K562 (cell line): Measurements from ENCODE around the gene ZNF574.

ENCODE experiments used
- CHD2 ChIP-seq: IDR thresholded peaks from 2 replicates; pipeline ENCODE4 v1.6.1; 2011; ENCODE audit warnings: low read depth, low read length
- CTCF ChIP-seq, 3 experiments: IDR thresholded peaks in 2 of 3; conservative IDR thresholded peaks in 1 of 3; 2 replicates each; pipeline ENCODE4 v1.5.1; 2011 to 2012; ENCODE audit warnings: low read length in 3 of 3, mild to moderate bottlenecking in 3 of 3, control low read depth in 2 of 3, improper control_type of control experiment in 1 of 3, inconsistent platforms in 1 of 3, low read depth in 1 of 3, mixed read lengths in 1 of 3, moderate library complexity in 1 of 3; ENCODE audit not compliant: insufficient read depth in 2 of 3
- ETS2 ChIP-seq: IDR thresholded peaks from 2 replicates; pipeline ENCODE4 v1.6.1; 2016; ENCODE audit warnings: borderline replicate concordance, missing genetic modification characterization, mild to moderate bottlenecking, moderate library complexity, missing compliant biosample characterization; ENCODE audit not compliant: poor library complexity, severe bottlenecking
- FIP1L1 ChIP-seq: fragments of 200-400 bp; formaldehyde crosslinking; IDR thresholded peaks from 2 replicates; pipeline ENCODE4 v1.6.1; 2018; ENCODE audit warnings: mild to moderate bottlenecking, low read depth, low read length; ENCODE audit not compliant: poor library complexity, severe bottlenecking
- MXI1 ChIP-seq: IDR thresholded peaks from 2 replicates; pipeline ENCODE4 v1.6.1; 2011; ENCODE audit warnings: low read depth, mild to moderate bottlenecking, improper control_type of control experiment, low read length
- NFE2L1 ChIP-seq: fragments of 450-650 bp; IDR thresholded peaks from 2 replicates; pipeline ENCODE4 v1.6.1; 2016; ENCODE audit warnings: missing genetic modification characterization, low read depth, mild to moderate bottlenecking, missing compliant biosample characterization, moderate library complexity, borderline replicate concordance
- SIX5 ChIP-seq, 2 experiments: IDR thresholded peaks; 2 replicates each; pipeline ENCODE4 v1.6.1; 2011; ENCODE audit warnings: low read length in 2 of 2, borderline replicate concordance in 1 of 2, low read depth in 1 of 2, mild to moderate bottlenecking in 1 of 2, moderate library complexity in 1 of 2; ENCODE audit not compliant: insufficient read depth in 1 of 2
- TFAM ChIP-seq: fragments of 250-450 bp; sonication (Bioruptor Pico); conservative IDR thresholded peaks from 2 replicates; pipeline ENCODE4 v1.5.0; 2021; ENCODE audit warnings: mild to moderate bottlenecking, moderate library complexity
- ZNF217 ChIP-seq: sonication (generic); formaldehyde crosslinking; IDR thresholded peaks from 2 replicates; pipeline ENCODE4 v1.8.0; 2022; ENCODE audit warnings: mild to moderate bottlenecking, missing genetic modification reagents
- ZNF23 ChIP-seq: fragments of 250-450 bp; sonication (Bioruptor Pico); IDR thresholded peaks from 2 replicates; pipeline ENCODE4 v1.4.0; 2020; ENCODE audit warnings: mild to moderate bottlenecking
- ZNF318 ChIP-seq, 2 experiments: fragments of 450-650 bp; IDR thresholded peaks; 2 replicates each; pipeline ENCODE4 v1.6.1; 2016; ENCODE audit warnings: mild to moderate bottlenecking in 2 of 2, borderline replicate concordance in 1 of 2, low read depth in 1 of 2, moderate library complexity in 1 of 2
- ZNF445 ChIP-seq: fragments of 250-450 bp; sonication (Bioruptor Pico); IDR thresholded peaks from 2 replicates; pipeline ENCODE4 v1.4.0; 2020; ENCODE audit warnings: low read depth, mild to moderate bottlenecking, moderate library complexity

GRCh38 chr19:42051166-42052115 is 24.5 kb upstream of the ZNF574 start:
- TF ChIP-seq CTCF (IDR thresholded peaks at IDR 0.05 in 2 of 3, conservative IDR thresholded peaks at IDR 0.05 in 1 of 3; ENCODE audit: insufficient read depth in 2 of 3, low read depth in 1 of 3, low read length in 3 of 3) (no peak), FIP1L1 (no peak), ZNF217 (CRISPR knock-in tag) (no peak), MXI1 (no peak), ZNF318 (IDR thresholded peaks at IDR 0.05; ENCODE audit: borderline replicate concordance in 1 of 2, low read depth in 1 of 2) (no peak), ZNF23 (CRISPR knock-in tag) (no peak), SIX5 (IDR thresholded peaks at IDR 0.05; ENCODE audit: borderline replicate concordance in 1 of 2, insufficient read depth in 1 of 2, low read depth in 1 of 2, low read length in 2 of 2) (no peak), TFAM (CRISPR knock-in tag) (no peak), CHD2 (no peak), NFE2L1 (no peak), ZNF445 (CRISPR knock-in tag) (no peak), ETS2 (no peak)
